Measurements from ENCODE around the gene PIKFYVE. TPM values are rescaled to one million over a fixed set of nuclear protein-coding genes. Genes with fewer than 3 reads are reported as not detected.

The PIKFYVE gene
- total and polyA plus RNA-seq, 2 of the 8 experiments (the other 6 are each of a cell fraction or from before 2014, with no cell fraction given): 8.8 to 33.5 TPM

- no peak overlapping the region for H3K9ac ChIP-seq (replicated peaks in 1 of 4; ENCODE audit: extremely low read depth in 1 of 4, low read depth in 3 of 4, low read length in 3 of 4)
- no peak overlapping the region for H4K8ac ChIP-seq (ENCODE audit: extremely low read depth, insufficient read depth, low read length)
- H4K20me1 ChIP-seq (replicated peaks in 1 of 2; ENCODE audit: control insufficient read depth in 1 of 2, insufficient read depth in 2 of 2, low read length in 2 of 2): peaks cover 0 to 5% of the 10 kb centered on the region in 2 experiments
- H3K27me3 ChIP-seq (replicated peaks in 1 of 4; ENCODE audit: control insufficient read depth in 3 of 4, extremely low read depth in 1 of 4, insufficient read depth in 3 of 4, low read length in 3 of 4): no peaks in the 10 kb centered on the region
- no peak overlapping the region for H3K4me3 ChIP-seq (ENCODE audit: extremely low read depth in 1 of 4, insufficient read depth in 2 of 4, low read depth in 3 of 4, low read length in 4 of 4)
- H2BK120ac ChIP-seq (replicated peaks; ENCODE audit: low read depth, low read length): no peak overlapping the region
- no peak overlapping the region for H3K27ac ChIP-seq (ENCODE audit: low read depth, low read length)
- H2BK15ac ChIP-seq (ENCODE audit: low read length): no peak overlapping the region
- no peak overlapping the region for H2BK12ac ChIP-seq (ENCODE audit: low read depth, low read length)
- no peak overlapping the region for H4K5ac ChIP-seq (ENCODE audit: insufficient read length, low read depth, low read length)
- CTCF ChIA-PET (ENCODE audit: partially characterized antibody): interaction anchor here (0.9 to 5.3 kb wide), 6 partner anchors 12 to 167 kb away, joined by 3 to 32 read pairs (median 4); no protein-coding TSS in a partner anchor
- no peak overlapping the region for H3K23ac ChIP-seq (ENCODE audit: insufficient read length)
- H3K4me2 ChIP-seq (ENCODE audit: insufficient read depth in 1 of 2, low read depth in 2 of 2, low read length in 2 of 2): no peak overlapping the region
- 93% methylated on average over 2 of the region's 2 CpGs; no CpG with 5 or more reads in 1 of the 2 experiments for WGBS, 2 experiments (ENCODE audit: extremely low coverage in 1 of 2, insufficient coverage in 1 of 2, insufficient read length in 1 of 2, insufficient replicate concordance in 2 of 2, low coverage in 1 of 2, low lambda C conversion rate in 2 of 2, missing lambda C conversion rate in 1 of 2)
- POLR2A ChIA-PET (ENCODE audit: partially characterized antibody): interaction anchor here (0.7 to 1.2 kb wide), 2 partner anchors 14 to 56 kb away, joined by 3 to 6 read pairs; partner anchors contain the start of gene IDH1
- no peak overlapping the region for H2BK20ac ChIP-seq (ENCODE audit: low read length)
- peaks cover 4 to 28% (median 14%) of the 10 kb centered on the region in 4 experiments; a peak in 7 of 8 replicates for H3K36me3 ChIP-seq (ENCODE audit: control insufficient read depth in 2 of 4, insufficient read depth in 4 of 4, low read length in 3 of 4)
- H2BK5ac ChIP-seq (ENCODE audit: low read depth, low read length): no peak overlapping the region
- H2AFZ ChIP-seq (ENCODE audit: low read length): no peak overlapping the region
- DNase-seq (ENCODE audit: low read depth in 1 of 2, low spot score in 2 of 2) (no peak), FAIRE-seq (no peak)
- 0 out of 2 replicates have a peak overlapping the region, but pooled peaks have one; percentile 11 for H2AK5ac ChIP-seq (ENCODE audit: low read depth, low read length)
- H3K4me1 ChIP-seq (replicated peaks in 1 of 4; ENCODE audit: control insufficient read depth in 3 of 4, insufficient read depth in 4 of 4, low read length in 3 of 4): peaks cover 0 to 8% (median 4%) of the 10 kb centered on the region in 4 experiments; a peak in 5 of 7 replicates
- H3K56ac ChIP-seq (replicated peaks; ENCODE audit: insufficient read length, low read depth, low read length): no peak overlapping the region
- H4K91ac ChIP-seq (replicated peaks; ENCODE audit: insufficient read length, low read length): no peak overlapping the region
- H3K4ac ChIP-seq (replicated peaks; ENCODE audit: insufficient read length, low read depth, low read length): no peak overlapping the region
- H3K18ac ChIP-seq (ENCODE audit: extremely low read depth, low read length): no peak overlapping the region
- TF ChIP-seq RAD21 (IDR thresholded peaks at IDR 0.05 in 1 of 2, conservative IDR thresholded peaks at IDR 0.05 in 1 of 2; ENCODE audit: low read depth in 2 of 2, low read length in 2 of 2): no peak
- no peak for TF ChIP-seq SP1 (IDR thresholded peaks at IDR 0.05; ENCODE audit: low read depth, low read length)
- TF ChIP-seq GABPA (IDR thresholded peaks at IDR 0.05; ENCODE audit: borderline replicate concordance, insufficient read depth, low read length): no peak
- peaks cover 5% of the 10 kb centered on the region; the same call in 1 of the 2 replicates for H3K23me2 ChIP-seq (ENCODE audit: low read depth, low read length)
- H3K14ac ChIP-seq (ENCODE audit: insufficient read length): no peak overlapping the region
- H3K79me2 ChIP-seq (ENCODE audit: control insufficient read depth in 1 of 2, insufficient read depth in 2 of 2, low read length in 2 of 2): peaks cover 7 to 45% of the 10 kb centered on the region in 2 experiments
- H3K9me3 ChIP-seq (ENCODE audit: insufficient read depth in 2 of 2, low read depth in 1 of 2, low read length in 1 of 2): no peaks in the 10 kb centered on the region
- H3K79me1 ChIP-seq (ENCODE audit: low read depth, low read length): peaks cover 5% of the 10 kb centered on the region
Observed at GRCh38 chr2:208269091-208269490, 3.0 kb downstream of the PIKFYVE start.
